Smooth muscle cell (in vitro differentiated cells): ENCODE data around the gene CRISP1. TPM values are rescaled to one million over a fixed set of nuclear protein-coding genes. Genes with fewer than 3 reads are reported as not detected.
"Not testable (repeated sequence)": the region's sequence is repeated elsewhere in the genome, so short reads cannot be mapped to it uniquely, and the experiment has no call there.

ENCODE experiments used
- DNase-seq: peaks from one replicate; lab custom pipeline; 2025; ENCODE audit not compliant: unreplicated experiment; lab: John Stamatoyannopoulos, UW
- H2AFZ ChIP-seq: fragments of 200-600 bp; sonication (generic); 2 replicates; pipeline ENCODE4 v1.6.0; 2016; ENCODE audit warnings: antibody characterized with exemption, low read depth, mild to moderate bottlenecking
- H3F3A ChIP-seq: fragments of 200-600 bp; sonication (generic); 2 replicates; pipeline ENCODE4 v1.6.0; 2017; ENCODE audit warnings: antibody characterized with exemption, low read depth
- H3K27ac ChIP-seq: fragments of 200-600 bp; sonication (generic); 2 replicates; pipeline ENCODE4 v1.5.1; 2016; ENCODE audit warnings: low read depth, mild to moderate bottlenecking
- H3K27me3 ChIP-seq: fragments of 200-600 bp; sonication (generic); 2 replicates; pipeline ENCODE4 v1.6.1; 2016; ENCODE audit warnings: low read depth, mild to moderate bottlenecking
- H3K36me3 ChIP-seq: fragments of 200-600 bp; sonication (generic); 2 replicates; pipeline ENCODE4 v1.5.1; 2016; ENCODE audit warnings: low read depth
- H3K4me1 ChIP-seq: fragments of 200-600 bp; sonication (generic); 2 replicates; pipeline ENCODE4 v1.5.1; 2016; ENCODE audit warnings: low read depth
- H3K4me2 ChIP-seq: fragments of 200-600 bp; sonication (generic); 2 replicates; pipeline ENCODE4 v1.6.0; 2016; ENCODE audit warnings: mild to moderate bottlenecking
- H3K4me3 ChIP-seq: fragments of 200-600 bp; sonication (generic); 2 replicates; pipeline ENCODE4 v1.5.1; 2016; ENCODE audit warnings: mild to moderate bottlenecking
- H3K79me2 ChIP-seq: fragments of 200-600 bp; sonication (generic); 2 replicates; pipeline ENCODE4 v1.6.0; 2016; ENCODE audit warnings: low read depth, mild to moderate bottlenecking
- H3K9ac ChIP-seq: fragments of 200-600 bp; sonication (generic); 2 replicates; pipeline ENCODE4 v1.6.0; 2016; ENCODE audit warnings: low read depth
- H3K9me3 ChIP-seq: fragments of 200-600 bp; sonication (generic); replicated peaks from 2 replicates; pipeline ENCODE4 v1.5.1; 2016; ENCODE audit warnings: low read depth
- H4K20me1 ChIP-seq: fragments of 200-600 bp; sonication (generic); 2 replicates; pipeline ENCODE4 v1.6.0; 2016; ENCODE audit warnings: low read depth
- CTCF ChIP-seq: fragments of 200-600 bp; sonication (generic); IDR thresholded peaks from 2 replicates; pipeline ENCODE4 v1.5.1; 2017; ENCODE audit warnings: borderline replicate concordance, mild to moderate bottlenecking, antibody characterized with exemption; ENCODE audit not compliant: insufficient read depth, poor library complexity, severe bottlenecking
- WGBS: methylation state at CpG from one replicate; pipeline ENCODE4 v1.1.7; 2016; ENCODE audit warnings: low lambda C conversion rate; 5-methylcytosine and 5-hydroxymethylcytosine counted together
- polyA plus RNA-seq: library from polyadenylated mRNA; unstranded; fragments of >200 nt; fragmentation: Nextera tagmentation; extraction: Ambion mirVana; gene quantifications from 2 replicates; pipeline ENCODE4 v1.2.1, GENCODE V29; 2016
- total RNA-seq: library from RNA; depleted of rRNA; stranded (reverse); fragments of >200 nt; gene quantifications from 2 replicates; pipeline ENCODE4 v1.2.3, GENCODE V29; 2014

Gene CRISP1
- total and polyA plus RNA-seq, 2 experiments from 2014 or later, result not detected

- H3K36me3 ChIP-seq, result no peaks in the 10 kb centered on the region
- TF ChIP-seq CTCF, result no peak
- 61% methylated on average over 2 of the region's 2 CpGs for WGBS
Measured at GRCh38 chr6:49902856-49903255, 36.5 kb upstream of the CRISP1 start.

GRCh38 chr6:49898904-49899566 lies 32.7 kb upstream of the CRISP1 start:
- TF ChIP-seq CTCF, result no peak

More at GRCh38 chr6:49902856-49903255, 36.5 kb upstream of the CRISP1 start:
- H3K9ac ChIP-seq, result no peak overlapping the region
- no peak overlapping the region for H3K4me3 ChIP-seq
- H3K27me3 ChIP-seq, result no peaks in the 10 kb centered on the region
- no peak overlapping the region for H3K27ac ChIP-seq
- no peaks in the 10 kb centered on the region for H3K9me3 ChIP-seq
- H3K4me1 ChIP-seq, result no peaks in the 10 kb centered on the region
- H3K4me2 ChIP-seq, result no peak overlapping the region
- H3K79me2 ChIP-seq, result no peaks in the 10 kb centered on the region
- no peak overlapping the region for H2AFZ ChIP-seq
- H4K20me1 ChIP-seq, result no peaks in the 10 kb centered on the region
- no peak for DNase-seq
- H3F3A ChIP-seq, result no peaks in the 10 kb centered on the region

GRCh38 chr6:49895553-49895952 lies 29.2 kb upstream of the CRISP1 start:
- H4K20me1 ChIP-seq, H3K79me2 ChIP-seq, H3K27me3 ChIP-seq, H3K9me3 ChIP-seq, H3K4me1 ChIP-seq, H3K4me3 ChIP-seq, H3K4me2 ChIP-seq, DNase-seq, H3K27ac ChIP-seq, H3F3A ChIP-seq, H2AFZ ChIP-seq, H3K36me3 ChIP-seq, H3K9ac ChIP-seq: not testable (repeated sequence)

More at GRCh38 chr6:49898904-49899566, 32.7 kb upstream of the CRISP1 start:
- H3K27me3 ChIP-seq, result no peaks in the 10 kb centered on the region
- H3K4me3 ChIP-seq, result no peak overlapping the region
- H2AFZ ChIP-seq, result no peak overlapping the region
- no peaks in the 10 kb centered on the region for H3K4me1 ChIP-seq
- H3K36me3 ChIP-seq, result no peaks in the 10 kb centered on the region
- H3K9ac ChIP-seq, result no peak overlapping the region
- H3K9me3 ChIP-seq, result no peaks in the 10 kb centered on the region
- H3F3A ChIP-seq, result no peaks in the 10 kb centered on the region
- DNase-seq, result no peak
- no peak overlapping the region for H3K4me2 ChIP-seq
- no peaks in the 10 kb centered on the region for H4K20me1 ChIP-seq
- no peaks in the 10 kb centered on the region for H3K79me2 ChIP-seq
- H3K27ac ChIP-seq, result no peak overlapping the region

- WGBS, result 93% methylated on average over 3 of the region's 3 CpGs
- no peak for TF ChIP-seq CTCF
- no peak overlapping the region for H3K9ac ChIP-seq
- H3K79me2 ChIP-seq, result no peaks in the 10 kb centered on the region
- no peak overlapping the region for H3K4me3 ChIP-seq
- no peaks in the 10 kb centered on the region for H3F3A ChIP-seq
- no peaks in the 10 kb centered on the region for H3K36me3 ChIP-seq
- H3K4me2 ChIP-seq, result no peak overlapping the region
- no peak overlapping the region for H3K27ac ChIP-seq
- no peak overlapping the region for H2AFZ ChIP-seq
- no peak for DNase-seq
- no peaks in the 10 kb centered on the region for H3K9me3 ChIP-seq
- no peaks in the 10 kb centered on the region for H3K27me3 ChIP-seq
- H4K20me1 ChIP-seq, result no peaks in the 10 kb centered on the region
- H3K4me1 ChIP-seq, result peaks cover 9% of the 10 kb centered on the region
Measured at GRCh38 chr6:49892280-49892679, 25.9 kb upstream of the CRISP1 start.
